ENCODE results near the gene PGS1.

DNA sequence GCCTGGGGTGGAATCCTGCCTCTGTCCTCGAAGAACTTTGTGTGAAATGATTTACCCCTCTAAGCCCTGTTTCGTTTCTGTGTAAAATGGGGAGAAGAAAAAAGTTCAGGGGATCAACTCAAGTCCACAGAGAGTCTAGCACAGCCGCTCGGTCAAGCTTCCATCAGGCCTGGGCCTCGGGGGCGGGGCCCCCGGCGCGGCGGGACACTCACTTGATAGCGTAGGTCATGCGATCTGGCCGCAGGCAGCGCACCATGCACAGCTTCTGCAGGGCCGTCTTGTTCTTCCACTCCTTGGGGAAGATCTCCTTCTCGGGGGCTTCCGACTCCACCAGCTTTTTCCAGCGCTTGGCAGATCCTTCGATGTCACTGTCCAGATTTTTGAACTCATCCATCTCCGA, 65.9 kb downstream of the PGS1 start:
- no peak for TF ChIP-seq EP300 (IDR thresholded peaks at IDR 0.05; ENCODE audit: borderline replicate concordance)
- TF ChIP-seq, protein P1, sequence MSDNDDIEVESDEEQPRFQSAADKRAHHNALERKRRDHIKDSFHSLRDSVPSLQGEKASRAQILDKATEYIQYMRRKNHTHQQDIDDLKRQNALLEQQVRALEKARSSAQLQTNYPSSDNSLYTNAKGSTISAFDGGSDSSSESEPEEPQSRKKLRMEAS (IDR thresholded peaks at IDR 0.05), result no peak
